IPS-15b (cell line): ENCODE data around the gene GRIK4.

Source experiments
- H3K27me3 ChIP-seq: one replicate; pipeline ENCODE4 v1.6.1; 2013; ENCODE audit warnings: low read length; ENCODE audit not compliant: control insufficient read depth, insufficient read depth
- H3K36me3 ChIP-seq: one replicate; pipeline ENCODE4 v1.6.1; 2013; ENCODE audit warnings: low read length; ENCODE audit not compliant: control insufficient read depth, insufficient read depth
- H3K4me1 ChIP-seq: one replicate; pipeline ENCODE4 v1.6.1; 2013; ENCODE audit warnings: mild to moderate bottlenecking, low read length; ENCODE audit not compliant: control insufficient read depth, insufficient read depth
- H3K4me3 ChIP-seq: one replicate; pipeline ENCODE4 v1.5.1; 2013; ENCODE audit warnings: low read depth, low read length
- H3K9ac ChIP-seq: one replicate; pipeline ENCODE4 v1.6.1; 2013; ENCODE audit warnings: low read depth, mild to moderate bottlenecking, low read length
- H3K9me3 ChIP-seq: one replicate; pipeline ENCODE4 v1.6.1; 2013; ENCODE audit warnings: mild to moderate bottlenecking, low read length; ENCODE audit not compliant: control insufficient read depth, insufficient read depth

Gene GRIK4

DNA sequence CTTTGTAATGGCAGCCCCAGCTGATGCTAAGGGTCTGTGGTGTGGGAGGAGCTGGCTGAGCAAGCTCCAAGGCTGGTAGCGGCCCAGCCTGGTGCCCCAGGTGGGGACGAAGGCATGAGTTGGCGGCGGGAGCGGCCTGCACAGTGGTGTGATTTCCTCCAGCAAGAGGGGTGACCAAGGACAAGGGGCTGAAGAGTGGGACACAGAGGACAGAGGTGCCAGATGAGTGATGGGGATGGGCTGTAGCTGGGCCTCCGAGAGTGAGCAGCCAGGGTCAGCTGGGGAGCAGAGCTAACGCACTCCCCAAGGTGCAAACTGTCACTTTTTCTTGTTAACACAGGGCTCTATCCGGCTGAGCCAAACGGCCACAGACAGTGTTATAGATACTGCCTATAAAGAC is 283.2 kb downstream of the GRIK4 start:
- Histone ChIP-seq H3K4me3 (no peak overlapping the region), H3K27me3 (no peaks in the 10 kb centered on the region), H3K4me1 (peaks cover 3% of the 10 kb centered on the region), H3K36me3 (no peaks in the 10 kb centered on the region), H3K9me3 (no peaks in the 10 kb centered on the region), H3K9ac (no peak overlapping the region)

GRCh38 chr11:120795185-120795584 is 283.6 kb downstream of the GRIK4 start:
- Histone ChIP-seq H3K4me1 (peaks cover 3% of the 10 kb centered on the region), H3K36me3 (no peaks in the 10 kb centered on the region), H3K9ac (no peak overlapping the region), H3K9me3 (no peaks in the 10 kb centered on the region), H3K27me3 (no peaks in the 10 kb centered on the region), H3K4me3 (no peak overlapping the region)

DNA sequence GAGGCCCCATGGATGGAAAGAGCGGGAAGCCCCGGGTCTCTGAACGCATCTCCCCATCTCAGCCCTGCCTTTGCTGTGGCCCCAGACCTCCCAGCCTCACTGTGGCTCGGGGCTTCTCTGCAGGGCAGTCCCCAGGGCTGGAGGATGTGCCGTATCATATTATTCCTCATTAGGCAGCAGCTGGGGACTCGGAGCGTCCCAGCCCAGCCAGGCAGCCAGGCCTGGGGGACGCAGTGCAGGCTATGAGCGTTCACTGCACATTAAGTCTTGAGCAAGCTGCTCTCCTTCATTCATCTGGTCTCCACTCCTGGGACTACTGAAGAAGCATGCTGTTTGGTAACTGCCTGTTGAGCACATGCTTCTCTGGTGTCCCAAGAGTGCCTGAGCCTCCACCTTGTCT is 285.6 kb downstream of the GRIK4 start:
- Histone ChIP-seq H3K9ac (no peak overlapping the region), H3K27me3 (no peaks in the 10 kb centered on the region), H3K36me3 (no peaks in the 10 kb centered on the region), H3K4me1 (peaks cover 3% of the 10 kb centered on the region), H3K4me3 (no peak overlapping the region), H3K9me3 (no peaks in the 10 kb centered on the region)

DNA sequence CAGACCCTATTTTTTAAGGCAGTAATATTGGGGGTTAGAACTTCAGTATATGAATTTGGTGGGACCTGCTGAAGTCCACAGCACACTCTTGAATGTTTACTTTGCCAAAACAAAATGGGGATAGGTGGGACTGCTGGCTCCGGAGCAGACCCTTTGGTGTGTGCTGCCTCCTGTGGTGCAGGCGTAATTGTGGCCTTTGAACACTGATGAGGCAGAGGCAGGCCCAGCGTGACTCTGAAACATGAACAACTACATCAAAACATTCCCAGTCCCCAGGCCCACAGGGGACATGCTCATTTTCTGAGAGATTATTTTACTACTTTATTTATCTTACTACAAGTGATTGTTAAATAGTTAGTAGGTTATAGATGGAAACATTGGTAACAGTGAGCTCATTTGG is 287.3 kb downstream of the GRIK4 start:
- Histone ChIP-seq H3K27me3 (no peaks in the 10 kb centered on the region), H3K4me1 (peaks cover 3% of the 10 kb centered on the region), H3K9me3 (no peaks in the 10 kb centered on the region), H3K36me3 (no peaks in the 10 kb centered on the region), H3K9ac (no peak overlapping the region), H3K4me3 (no peak overlapping the region)

GRCh38 chr11:120800206-120800605 is 288.7 kb downstream of the GRIK4 start:
- Histone ChIP-seq H3K36me3 (no peaks in the 10 kb centered on the region), H3K4me3 (no peak overlapping the region), H3K4me1 (peaks cover 3% of the 10 kb centered on the region), H3K9ac (no peak overlapping the region), H3K27me3 (no peaks in the 10 kb centered on the region), H3K9me3 (no peaks in the 10 kb centered on the region)

- Histone ChIP-seq H3K4me1 (peaks cover 3% of the 10 kb centered on the region), H3K4me3 (no peak overlapping the region), H3K27me3 (no peaks in the 10 kb centered on the region), H3K36me3 (no peaks in the 10 kb centered on the region), H3K9me3 (no peaks in the 10 kb centered on the region), H3K9ac (no peak overlapping the region)
Measured at GRCh38 chr11:120801801-120802689, 290.5 kb downstream of the GRIK4 start.

GRCh38 chr11:120805960-120806555 is 294.5 kb downstream of the GRIK4 start:
- Histone ChIP-seq H3K9me3 (no peaks in the 10 kb centered on the region), H3K36me3 (no peaks in the 10 kb centered on the region), H3K9ac (no peak overlapping the region), H3K4me1 (no peaks in the 10 kb centered on the region), H3K4me3 (no peak overlapping the region), H3K27me3 (no peaks in the 10 kb centered on the region)

DNA sequence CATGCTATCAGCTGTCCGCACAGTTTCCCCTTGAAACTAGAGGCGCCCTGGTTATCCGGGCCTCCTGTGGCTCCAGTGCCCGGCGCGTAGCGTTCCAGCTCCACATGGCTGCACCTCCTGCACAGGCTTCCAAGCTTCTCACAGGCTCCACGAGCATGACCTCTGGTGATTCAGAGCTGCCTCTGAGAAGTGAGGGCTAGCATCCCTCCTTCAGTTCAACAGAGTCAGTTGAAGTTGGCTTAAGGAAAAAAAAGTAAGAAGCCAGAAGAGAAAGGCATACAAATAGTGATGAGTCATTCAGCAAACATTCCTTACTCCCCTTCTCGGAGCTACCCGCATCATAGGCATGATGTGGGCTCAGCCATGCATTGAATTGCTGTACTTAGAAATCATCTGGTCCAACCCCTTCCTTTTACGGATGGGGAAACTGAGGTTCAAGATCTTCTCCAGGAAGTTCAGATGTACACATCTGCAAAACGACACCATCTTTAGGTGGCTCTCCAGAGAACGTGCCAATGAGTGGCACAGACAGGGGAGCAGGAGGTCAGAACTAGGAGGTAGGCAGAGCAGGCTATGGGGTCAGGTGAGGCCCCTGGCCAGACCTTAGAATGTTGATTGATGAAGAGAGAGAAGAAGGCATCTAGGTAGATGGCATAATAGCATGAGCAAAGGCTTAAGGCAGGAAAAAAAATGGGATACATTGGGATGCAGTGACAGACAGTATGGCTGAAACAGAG is 296.0 kb downstream of the GRIK4 start:
- Histone ChIP-seq H3K4me3 (no peak overlapping the region), H3K4me1 (no peaks in the 10 kb centered on the region), H3K36me3 (no peaks in the 10 kb centered on the region), H3K9me3 (no peaks in the 10 kb centered on the region), H3K9ac (no peak overlapping the region), H3K27me3 (no peaks in the 10 kb centered on the region)

- no peak overlapping the region for H3K9ac ChIP-seq
- no peaks in the 10 kb centered on the region for H3K27me3 ChIP-seq
- H3K4me1 ChIP-seq: no peaks in the 10 kb centered on the region
- no peaks in the 10 kb centered on the region for H3K9me3 ChIP-seq
- H3K4me3 ChIP-seq: no peak overlapping the region
- no peaks in the 10 kb centered on the region for H3K36me3 ChIP-seq
Measured at GRCh38 chr11:120808616-120809050, 297.1 kb downstream of the GRIK4 start.

DNA sequence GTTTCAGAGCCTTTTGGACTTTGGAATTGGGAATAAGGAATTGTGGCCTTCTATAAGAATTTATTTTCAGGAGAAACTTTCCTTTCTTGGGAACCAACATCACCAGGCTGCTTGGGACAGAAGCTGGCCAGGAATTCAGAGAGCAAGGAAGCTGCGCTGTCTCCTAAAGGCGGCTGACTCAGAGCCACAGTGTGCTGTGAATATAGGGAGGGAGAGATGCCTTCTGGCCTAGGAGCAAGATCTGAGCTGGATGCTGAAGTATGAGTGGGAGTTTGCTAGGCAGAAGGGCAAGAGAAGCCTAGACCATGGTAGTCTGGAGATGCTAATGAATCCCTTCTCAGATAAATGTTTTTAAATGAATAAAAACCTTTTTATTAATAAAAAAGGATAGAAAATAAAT is 298.7 kb downstream of the GRIK4 start:
- Histone ChIP-seq H3K36me3 (no peaks in the 10 kb centered on the region), H3K9ac (no peak overlapping the region), H3K9me3 (no peaks in the 10 kb centered on the region), H3K27me3 (no peaks in the 10 kb centered on the region), H3K4me1 (no peaks in the 10 kb centered on the region), H3K4me3 (no peak overlapping the region)

GRCh38 chr11:120811199-120811598 is 299.7 kb downstream of the GRIK4 start:
- Histone ChIP-seq H3K9ac (no peak overlapping the region), H3K27me3 (no peaks in the 10 kb centered on the region), H3K36me3 (no peaks in the 10 kb centered on the region), H3K4me1 (no peaks in the 10 kb centered on the region), H3K4me3 (no peak overlapping the region), H3K9me3 (no peaks in the 10 kb centered on the region)
